ENCODE data around the gene SLC27A4.

- TF ChIP-seq EZH2phosphoT487 (IDR thresholded peaks at IDR 0.05; ENCODE audit: insufficient read depth, low read depth), result no peak
- TF ChIP-seq EZH2 (IDR thresholded peaks at IDR 0.05; ENCODE audit: insufficient read depth, poor library complexity, severe bottlenecking), result no peak
These were observed 2.8 kb downstream of the SLC27A4 start for GRCh38 chr9:128342971-128343680.

All from GM23248 (cell line).